Common myeloid progenitor, CD34-positive (primary cell): ENCODE data around the gene ASAH2B.
"Not testable (repeated sequence)": the region's sequence is repeated elsewhere in the genome, so short reads cannot be mapped to it uniquely, and the experiment has no call there.

Experiments
- CTCF ChIA-PET: fragments of 350-600 bp; sonication (Branson Sonifier 250); formaldehyde crosslinking; loops from one replicate; lab custom pipeline; 2021; ENCODE audit warnings: antibody characterized with exemption; lab: Charles Lee
- POLR2A ChIA-PET: fragments of 350-600 bp; sonication (Branson Sonifier 250); formaldehyde crosslinking; loops from one replicate; lab custom pipeline; 2021; ENCODE audit warnings: antibody characterized with exemption; lab: Charles Lee
- DNase-seq, 3 donors: peaks; one replicate each; pipeline versions ENCODE4 v3.0.0 to v3.0.0-alpha.2; 2013
- H3K27ac ChIP-seq, 2 experiments: 1 replicate in 1 of 2; 2 replicates in 1 of 2; pipeline ENCODE4 v1.7.0; 2013; ENCODE audit warnings: inconsistent platforms in 2 of 2, low read length in 2 of 2, mild to moderate bottlenecking in 2 of 2, low read depth in 1 of 2, moderate library complexity in 1 of 2; ENCODE audit not compliant: severe bottlenecking in 2 of 2, insufficient read depth in 1 of 2, poor library complexity in 1 of 2
- H3K27me3 ChIP-seq, 5 experiments: replicated peaks in 2 of 5; 1 replicate in 3 of 5; 2 replicates in 2 of 5; pipeline versions ENCODE4 v1.6.1 to v1.7.0; 2013; ENCODE audit warnings: low read length in 4 of 5, mild to moderate bottlenecking in 2 of 5, moderate library complexity in 2 of 5, inconsistent platforms in 1 of 5; ENCODE audit not compliant: insufficient read depth in 5 of 5, control insufficient read depth in 4 of 5
- H3K36me3 ChIP-seq, 4 experiments: 1 replicate in 2 of 4; 2 replicates in 2 of 4; pipeline versions ENCODE4 v1.6.1 to v1.7.0; 2013; ENCODE audit warnings: low read length in 3 of 4, control low read depth in 1 of 4, mild to moderate bottlenecking in 1 of 4; ENCODE audit not compliant: control insufficient read depth in 4 of 4, insufficient read depth in 4 of 4
- H3K4me1 ChIP-seq, 4 experiments: 1 replicate in 3 of 4; 2 replicates in 1 of 4; pipeline versions ENCODE4 v1.6.1 to v1.7.1; 2013; ENCODE audit warnings: low read length in 3 of 4, mild to moderate bottlenecking in 3 of 4, control low read depth in 1 of 4, inconsistent platforms in 1 of 4, moderate library complexity in 1 of 4; ENCODE audit not compliant: control insufficient read depth in 4 of 4, insufficient read depth in 4 of 4; ENCODE audit errors: control extremely low read depth in 1 of 4
- H3K4me3 ChIP-seq, 7 experiments: 1 replicate in 4 of 7; 2 replicates in 3 of 7; pipeline versions ENCODE4 v1.5.1 to v1.7.0; 2013; ENCODE audit warnings: mild to moderate bottlenecking in 7 of 7, low read length in 6 of 7, moderate library complexity in 6 of 7, inconsistent platforms in 2 of 7, low read depth in 2 of 7, control low read depth in 1 of 7; ENCODE audit not compliant: insufficient read depth in 4 of 7, control insufficient read depth in 1 of 7; ENCODE audit errors: extremely low read depth in 1 of 7
- H3K9me3 ChIP-seq, 5 experiments: 1 replicate in 4 of 5; 2 replicates in 1 of 5; pipeline versions ENCODE4 v1.6.1 to v1.7.1; 2013; ENCODE audit warnings: low read length in 4 of 5, mild to moderate bottlenecking in 2 of 5, inconsistent platforms in 1 of 5, low read depth in 1 of 5, moderate library complexity in 1 of 5; ENCODE audit not compliant: control insufficient read depth in 4 of 5, insufficient read depth in 2 of 5; ENCODE audit errors: control extremely low read depth in 1 of 5
- WGBS: methylation state at CpG from one replicate; pipeline ENCODE4 v1.1.5; 2013; ENCODE audit not compliant: insufficient coverage; 5-methylcytosine and 5-hydroxymethylcytosine counted together

The ASAH2B gene

GRCh38 chr10:50723812-50724211 is 15.9 kb upstream of the ASAH2B start:
- DNase-seq, CTCF ChIA-PET, H3K4me3 ChIP-seq, H3K4me1 ChIP-seq, POLR2A ChIA-PET, H3K36me3 ChIP-seq, H3K9me3 ChIP-seq, H3K27ac ChIP-seq, H3K27me3 ChIP-seq: not testable (repeated sequence)
- whole genome bisulfite sequencing: 63% methylated on average over 4 of the region's 5 CpGs

- H3K27me3 ChIP-seq, CTCF ChIA-PET, H3K9me3 ChIP-seq, H3K4me3 ChIP-seq, DNase-seq, H3K36me3 ChIP-seq, POLR2A ChIA-PET, H3K27ac ChIP-seq, H3K4me1 ChIP-seq: not testable (repeated sequence)
- WGBS: 90% methylated on average over 1 of the region's 2 CpGs
Observed at GRCh38 chr10:50728112-50728511, 11.6 kb upstream of the ASAH2B start.

- CTCF ChIA-PET, H3K27ac ChIP-seq, POLR2A ChIA-PET, DNase-seq, H3K27me3 ChIP-seq, H3K36me3 ChIP-seq, H3K9me3 ChIP-seq: not testable (repeated sequence)
- 26% methylated on average over 8 of the region's 23 CpGs for WGBS
- H3K4me3 ChIP-seq: peak overlapping the region; percentile 54 to 96 (median 83)
- peaks cover 0 to 15% (median 9%) of the 10 kb centered on the region in 4 experiments for H3K4me1 ChIP-seq
Observed at GRCh38 chr10:50738987-50739617, 634 bp upstream of the ASAH2B start.

GRCh38 chr10:50740293-50740648 is 535 bp downstream of the ASAH2B start:
- peak overlapping the region; percentile 54 to 96 (median 83) for H3K4me3 ChIP-seq
- peak; percentile 11 to 66 (median 46) for DNase-seq
- WGBS: 0% methylated on average over 2 of the region's 8 CpGs
- POLR2A ChIA-PET: no interaction called here
- peaks cover 0 to 9% (median 0%) of the 10 kb centered on the region in 5 experiments for H3K27me3 ChIP-seq
- CTCF ChIA-PET: interaction anchor here (1.0 kb wide), 1 partner anchor 179 kb away, joined by 3 read pairs; no protein-coding TSS in a partner anchor
- peaks cover 0 to 15% (median 9%) of the 10 kb centered on the region in 4 experiments for H3K4me1 ChIP-seq
- no peak overlapping the region for H3K27ac ChIP-seq
- H3K36me3 ChIP-seq: no peaks in the 10 kb centered on the region
- H3K9me3 ChIP-seq: no peaks in the 10 kb centered on the region

- peak; percentile 2 to 22 (median 5) for DNase-seq
- H3K4me3 ChIP-seq: not testable (repeated sequence)
Observed at GRCh38 chr10:50742820-50743219, 3.1 kb downstream of the ASAH2B start.

GRCh38 chr10:50766774-50767513 is 27.2 kb downstream of the ASAH2B start:
- H3K4me3 ChIP-seq, POLR2A ChIA-PET, H3K4me1 ChIP-seq, H3K27ac ChIP-seq, H3K9me3 ChIP-seq, H3K27me3 ChIP-seq, H3K36me3 ChIP-seq, CTCF ChIA-PET, DNase-seq: not testable (repeated sequence)
- no CpG with 5 or more reads among the region's 5 CpGs for WGBS

More at GRCh38 chr10:50742820-50743219, 3.1 kb downstream of the ASAH2B start:
- POLR2A ChIA-PET, H3K36me3 ChIP-seq, H3K27ac ChIP-seq, H3K9me3 ChIP-seq, H3K27me3 ChIP-seq, CTCF ChIA-PET: not testable (repeated sequence)
- H3K4me1 ChIP-seq: peaks cover 0 to 15% (median 9%) of the 10 kb centered on the region in 4 experiments
- 100% methylated on average over 1 of the region's 10 CpGs for WGBS

GRCh38 chr10:50772042-50772441 is 32.3 kb downstream of the ASAH2B start:
- H3K27ac ChIP-seq, H3K9me3 ChIP-seq, CTCF ChIA-PET, H3K36me3 ChIP-seq, H3K4me3 ChIP-seq, POLR2A ChIA-PET, DNase-seq, H3K27me3 ChIP-seq, H3K4me1 ChIP-seq: not testable (repeated sequence)
- no CpG with 5 or more reads among the region's 3 CpGs for WGBS
